ENCODE data around the gene TEDC2. TPM values are rescaled to one million over a fixed set of nuclear protein-coding genes. Genes with fewer than 3 reads are reported as not detected.

The TEDC2 gene
- total and polyA plus RNA-seq, 5 donors, result 0.58 to 2.2 (median 1.5) TPM

- WGBS, result 72% methylated on average over 26 of the region's 26 CpGs
- Histone ChIP-seq H3K27ac (ENCODE audit: low read length) (peak overlapping the region; percentile 43), H3K4me1 (ENCODE audit: control insufficient read depth, insufficient read depth, low read length) (peaks cover 12% of the 10 kb centered on the region), H3K27me3 (ENCODE audit: control insufficient read depth, insufficient read depth) (no peaks in the 10 kb centered on the region), H3K9me3 (ENCODE audit: control insufficient read depth, low read length) (no peaks in the 10 kb centered on the region), H3K4me3 (ENCODE audit: low read length) (no peak overlapping the region)
- ATAC-seq, result no peak
- peak in 1 of 3 donors; percentile 64 for DNase-seq
- intact Hi-C loops (cut with DNase I), result loop anchor here in 2 of 4 donors (2.0 to 10.0 kb wide), 2 partner anchors 157 to 163 kb away; partner anchors contain the start of gene ABCA3 (in 1 of the 2)
Measured at GRCh38 chr16:2497695-2498484, 38.0 kb downstream of the TEDC2 start.

- Histone ChIP-seq H3K4me1 (ENCODE audit: control insufficient read depth, insufficient read depth, low read length) (peaks cover 12% of the 10 kb centered on the region), H3K9me3 (ENCODE audit: control insufficient read depth, low read length) (no peaks in the 10 kb centered on the region), H3K27ac (ENCODE audit: low read length) (no peak overlapping the region), H3K27me3 (ENCODE audit: control insufficient read depth, insufficient read depth) (no peaks in the 10 kb centered on the region), H3K4me3 (ENCODE audit: low read length) (no peak overlapping the region)
- ATAC-seq, result peak in 1 of 2 donors; percentile 10
- intact Hi-C loops (cut with DNase I), result loop anchor here in 2 of 4 donors (2.0 to 10.0 kb wide), 2 partner anchors 158 to 164 kb away; partner anchors contain the start of gene ABCA3 (in 1 of the 2)
- DNase-seq, result peak in 1 of 3 donors; percentile 72
- 77% methylated on average over 15 of the region's 15 CpGs for WGBS
Measured at GRCh38 chr16:2498531-2499253, 38.8 kb downstream of the TEDC2 start.

- Histone ChIP-seq H3K4me3 (ENCODE audit: low read length) (no peak overlapping the region), H3K27me3 (ENCODE audit: control insufficient read depth, insufficient read depth) (no peaks in the 10 kb centered on the region), H3K9me3 (ENCODE audit: control insufficient read depth, low read length) (no peaks in the 10 kb centered on the region), H3K27ac (ENCODE audit: low read length) (no peak overlapping the region), H3K4me1 (ENCODE audit: control insufficient read depth, insufficient read depth, low read length) (peaks cover 12% of the 10 kb centered on the region)
- 97% methylated on average over 6 of the region's 6 CpGs for WGBS
- intact Hi-C loops (cut with DNase I), result loop anchor here in 2 of 4 donors (2.0 to 10.0 kb wide), 2 partner anchors 159 to 165 kb away; partner anchors contain the start of gene ABCA3 (in 1 of the 2)
- DNase-seq (peak in 1 of 3 donors; percentile 57), ATAC-seq (no peak)
Measured at GRCh38 chr16:2499454-2499853, 39.5 kb downstream of the TEDC2 start.

- DNase-seq, result peak in 1 of 3 donors; percentile 53
- H3K27ac ChIP-seq (ENCODE audit: low read length), result no peak overlapping the region
- H3K4me3 ChIP-seq (ENCODE audit: low read length), result no peak overlapping the region
- 93% methylated on average over 29 of the region's 29 CpGs for WGBS
- no peak for ATAC-seq
- no peaks in the 10 kb centered on the region for H3K27me3 ChIP-seq (ENCODE audit: control insufficient read depth, insufficient read depth)
- intact Hi-C loops (cut with DNase I), result loop anchor here in 3 of 4 donors (2.0 to 10.0 kb wide), 4 partner anchors 73 to 165 kb away; partner anchors contain the start of genes ABCA3 (in 1 of the 3) and CCNF (in 1 of the 3)
- H3K9me3 ChIP-seq (ENCODE audit: control insufficient read depth, low read length), result no peaks in the 10 kb centered on the region
- H3K4me1 ChIP-seq (ENCODE audit: control insufficient read depth, insufficient read depth, low read length), result peaks cover 12% of the 10 kb centered on the region
Measured at GRCh38 chr16:2499890-2500429, 40.1 kb downstream of the TEDC2 start.

- WGBS, result 87% methylated on average over 20 of the region's 20 CpGs
- no peak for ATAC-seq
- intact Hi-C loops (cut with DNase I), result loop anchor here in 1 of 4 donors (2.0 to 5.0 kb wide), 2 partner anchors 73 to 158 kb away; partner anchors contain the start of gene CCNF
- DNase-seq, result peak in 1 of 3 donors; percentile 75
- Histone ChIP-seq H3K27ac (ENCODE audit: low read length) (no peak overlapping the region), H3K27me3 (ENCODE audit: control insufficient read depth, insufficient read depth) (no peaks in the 10 kb centered on the region), H3K4me1 (ENCODE audit: control insufficient read depth, insufficient read depth, low read length) (peaks cover 12% of the 10 kb centered on the region), H3K4me3 (ENCODE audit: low read length) (no peak overlapping the region), H3K9me3 (ENCODE audit: control insufficient read depth, low read length) (no peaks in the 10 kb centered on the region)
Measured at GRCh38 chr16:2500430-2500917, 40.6 kb downstream of the TEDC2 start.

- Histone ChIP-seq H3K9me3 (ENCODE audit: control insufficient read depth, low read length) (no peaks in the 10 kb centered on the region), H3K27me3 (ENCODE audit: control insufficient read depth, insufficient read depth) (no peaks in the 10 kb centered on the region), H3K4me1 (ENCODE audit: control insufficient read depth, insufficient read depth, low read length) (peaks cover 12% of the 10 kb centered on the region), H3K4me3 (ENCODE audit: low read length) (no peak overlapping the region), H3K27ac (ENCODE audit: low read length) (no peak overlapping the region)
- ATAC-seq, result peak; percentile 82 to 84
- WGBS, result 37% methylated on average over 23 of the region's 23 CpGs
- peak; percentile 81 to 95 (median 94) for DNase-seq
- intact Hi-C loops (cut with DNase I), result loop anchor here in 1 of 4 donors (2.0 to 5.0 kb wide), 2 partner anchors 74 to 158 kb away; partner anchors contain the start of gene CCNF
Measured at GRCh38 chr16:2500918-2501750, 41.2 kb downstream of the TEDC2 start.

- H3K9me3 ChIP-seq (ENCODE audit: control insufficient read depth, low read length), result no peaks in the 10 kb centered on the region
- 75% methylated on average over 18 of the region's 18 CpGs for WGBS
- H3K4me1 ChIP-seq (ENCODE audit: control insufficient read depth, insufficient read depth, low read length), result peaks cover 12% of the 10 kb centered on the region
- ATAC-seq (no peak), DNase-seq (peak in 1 of 3 donors; percentile 53)
- H3K4me3 ChIP-seq (ENCODE audit: low read length), result no peak overlapping the region
- H3K27ac ChIP-seq (ENCODE audit: low read length), result no peak overlapping the region
- intact Hi-C loops (cut with DNase I), result loop anchor here in 1 of 4 donors (2.0 to 5.0 kb wide), 2 partner anchors 75 to 159 kb away; partner anchors contain the start of gene CCNF
- H3K27me3 ChIP-seq (ENCODE audit: control insufficient read depth, insufficient read depth), result no peaks in the 10 kb centered on the region
Measured at GRCh38 chr16:2501946-2502895, 42.3 kb downstream of the TEDC2 start.

GRCh38 chr16:2505695-2506094 is 45.8 kb downstream of the TEDC2 start:
- ATAC-seq (no peak), DNase-seq (peak in 1 of 3 donors; percentile 41)
- Histone ChIP-seq H3K27ac (ENCODE audit: low read length) (no peak overlapping the region), H3K9me3 (ENCODE audit: control insufficient read depth, low read length) (no peaks in the 10 kb centered on the region), H3K4me1 (ENCODE audit: control insufficient read depth, insufficient read depth, low read length) (peaks cover 2% of the 10 kb centered on the region), H3K4me3 (ENCODE audit: low read length) (no peak overlapping the region), H3K27me3 (ENCODE audit: control insufficient read depth, insufficient read depth) (no peaks in the 10 kb centered on the region)
- 83% methylated on average over 14 of the region's 14 CpGs for WGBS
- intact Hi-C loops (cut with DNase I), result no loop called here

GRCh38 chr16:2507052-2507659 is 47.2 kb downstream of the TEDC2 start:
- DNase-seq (peak in 2 of 3 donors; percentile 72 to 80), ATAC-seq (peak; percentile 1 to 5)
- WGBS, result 73% methylated on average over 14 of the region's 14 CpGs
- Histone ChIP-seq H3K9me3 (ENCODE audit: control insufficient read depth, low read length) (no peaks in the 10 kb centered on the region), H3K27ac (ENCODE audit: low read length) (no peak overlapping the region), H3K27me3 (ENCODE audit: control insufficient read depth, insufficient read depth) (no peaks in the 10 kb centered on the region), H3K4me1 (ENCODE audit: control insufficient read depth, insufficient read depth, low read length) (no peaks in the 10 kb centered on the region), H3K4me3 (ENCODE audit: low read length) (no peak overlapping the region)
- intact Hi-C loops (cut with DNase I), result no loop called here
